Suprapubic skin (tissue), 4 donors: ENCODE measurements around the gene HEATR3. TPM values are rescaled to one million over a fixed set of nuclear protein-coding genes. Genes with fewer than 3 reads are reported as not detected.
A peak's percentile ranks its signal among the peaks of the same experiment; 100 is the strongest.

ENCODE experiments used
- DNase-seq, 2 donors: peaks; one replicate each; pipeline ENCODE4 v3.0.0-alpha.2; 2019; ENCODE audit warnings: low spot score in 2 of 2
- H3K27ac ChIP-seq: fragments of 200-600 bp; sonication (generic); one replicate; pipeline ENCODE4 v1.5.1; 2019
- H3K27me3 ChIP-seq: fragments of 200-600 bp; sonication (generic); one replicate; pipeline ENCODE4 v1.5.1; 2019
- H3K36me3 ChIP-seq: fragments of 200-600 bp; sonication (generic); one replicate; pipeline ENCODE4 v1.5.1; 2019
- H3K4me1 ChIP-seq: fragments of 200-600 bp; sonication (generic); one replicate; pipeline ENCODE4 v1.5.1; 2019
- H3K4me3 ChIP-seq: fragments of 200-600 bp; sonication (generic); one replicate; pipeline ENCODE4 v1.5.1; 2019; ENCODE audit warnings: mild to moderate bottlenecking
- H3K9me3 ChIP-seq: fragments of 200-600 bp; sonication (generic); one replicate; pipeline ENCODE4 v1.5.1; 2019
- CTCF ChIP-seq, 2 donors: fragments of 200-600 bp in 1 of 2; fragments of 450-650 bp in 1 of 2; sonication (generic) in 1 of 2; IDR thresholded peaks; one replicate each; pipeline ENCODE4 v1.5.1; 2016 to 2019; ENCODE audit warnings: antibody characterized with exemption in 2 of 2, mild to moderate bottlenecking in 1 of 2, moderate library complexity in 1 of 2
- EP300 ChIP-seq: sonication (generic); formaldehyde crosslinking; IDR thresholded peaks from one replicate; pipeline ENCODE4 v1.6.1; 2017; ENCODE audit warnings: antibody characterized with exemption
- POLR2A ChIP-seq, 2 donors: fragments of 450-650 bp; IDR thresholded peaks; one replicate each; pipeline ENCODE4 v1.6.1; 2017; ENCODE audit warnings: antibody characterized with exemption in 2 of 2, mild to moderate bottlenecking in 2 of 2, moderate library complexity in 2 of 2
- POLR2AphosphoS5 ChIP-seq, 3 donors: sonication (generic); formaldehyde crosslinking; IDR thresholded peaks; one replicate each; pipeline ENCODE4 v1.6.1; 2017; ENCODE audit warnings: antibody characterized with exemption in 3 of 3
- WGBS: methylation state at CpG from one replicate; pipeline ENCODE4 v1.1.5; 2018; 5-methylcytosine and 5-hydroxymethylcytosine counted together
- total RNA-seq, 4 donors: library from RNA; depleted of rRNA; stranded (reverse); fragments of >200 nt; gene quantifications; one replicate each; pipeline ENCODE4 v1.1.0, GENCODE V29; 2016

The HEATR3 gene
- total RNA-seq, 4 donors from 2014 or later = 12.4 to 19.3 (median 18.5) TPM

GRCh38 chr16:50102051-50102746 is 36.4 kb downstream of the HEATR3 start:
- TF ChIP-seq POLR2A (IDR thresholded peaks at IDR 0.05) (no peak), EP300 (no peak)
- no peak overlapping the region for H3K27ac ChIP-seq
- no peaks in the 10 kb centered on the region for H3K27me3 ChIP-seq
- no peak overlapping the region for H3K4me3 ChIP-seq
- DNase-seq = no peak
- H3K9me3 ChIP-seq = no peaks in the 10 kb centered on the region
- H3K4me1 ChIP-seq = peaks cover 13% of the 10 kb centered on the region
- peaks cover 56% of the 10 kb centered on the region for H3K36me3 ChIP-seq
- 89% methylated on average over 6 of the region's 6 CpGs for WGBS

- WGBS = 78% methylated on average over 5 of the region's 5 CpGs
- no peaks in the 10 kb centered on the region for H3K9me3 ChIP-seq
- DNase-seq = no peak
- TF ChIP-seq EP300 (no peak), CTCF (IDR thresholded peaks at IDR 0.05) (no peak), POLR2A (IDR thresholded peaks at IDR 0.05) (no peak), POLR2AphosphoS5 (IDR thresholded peaks at IDR 0.05) (no peak)
- H3K27me3 ChIP-seq = no peaks in the 10 kb centered on the region
- peaks cover 56% of the 10 kb centered on the region for H3K36me3 ChIP-seq
- no peak overlapping the region for H3K27ac ChIP-seq
- no peak overlapping the region for H3K4me3 ChIP-seq
- peaks cover 13% of the 10 kb centered on the region for H3K4me1 ChIP-seq
These were observed 38.0 kb downstream of the HEATR3 start for GRCh38 chr16:50103764-50104163.

- H3K4me1 ChIP-seq = no peaks in the 10 kb centered on the region
- peak in 1 of 2 donors; percentile 4 for DNase-seq
- 56% methylated on average over 8 of the region's 8 CpGs for WGBS
- H3K36me3 ChIP-seq = no peaks in the 10 kb centered on the region
- H3K27me3 ChIP-seq = no peaks in the 10 kb centered on the region
- no peak overlapping the region for H3K4me3 ChIP-seq
- no peaks in the 10 kb centered on the region for H3K9me3 ChIP-seq
- H3K27ac ChIP-seq = no peak overlapping the region
- TF ChIP-seq POLR2AphosphoS5 (IDR thresholded peaks at IDR 0.05) = no peak
These were observed 48.8 kb downstream of the HEATR3 start for GRCh38 chr16:50114357-50115129.

GRCh38 chr16:50120711-50121110 is 54.9 kb downstream of the HEATR3 start:
- Histone ChIP-seq H3K27me3 (no peaks in the 10 kb centered on the region), H3K36me3 (no peaks in the 10 kb centered on the region)

GRCh38 chr16:50121278-50121677 is 55.5 kb downstream of the HEATR3 start:
- DNase-seq = no peak
- 82% methylated on average over 4 of the region's 4 CpGs for WGBS
- Histone ChIP-seq H3K4me1 (no peaks in the 10 kb centered on the region), H3K36me3 (no peaks in the 10 kb centered on the region), H3K27me3 (no peaks in the 10 kb centered on the region), H3K27ac (no peak overlapping the region), H3K4me3 (no peak overlapping the region), H3K9me3 (no peaks in the 10 kb centered on the region)
- TF ChIP-seq POLR2AphosphoS5 (IDR thresholded peaks at IDR 0.05) (no peak), POLR2A (IDR thresholded peaks at IDR 0.05) (no peak), EP300 (no peak), CTCF (IDR thresholded peaks at IDR 0.05) (no peak)

More at GRCh38 chr16:50120711-50121110, 54.9 kb downstream of the HEATR3 start:
- Histone ChIP-seq H3K4me3 (no peak overlapping the region), H3K4me1 (no peaks in the 10 kb centered on the region), H3K9me3 (no peaks in the 10 kb centered on the region), H3K27ac (no peak overlapping the region)
- TF ChIP-seq EP300 (no peak), POLR2AphosphoS5 (IDR thresholded peaks at IDR 0.05) (no peak), POLR2A (IDR thresholded peaks at IDR 0.05) (no peak), CTCF (IDR thresholded peaks at IDR 0.05) (no peak)
- no peak for DNase-seq

GRCh38 chr16:50121721-50122445 is 56.1 kb downstream of the HEATR3 start:
- Histone ChIP-seq H3K4me1 (no peaks in the 10 kb centered on the region), H3K36me3 (no peaks in the 10 kb centered on the region), H3K27me3 (no peaks in the 10 kb centered on the region), H3K27ac (no peak overlapping the region), H3K9me3 (no peaks in the 10 kb centered on the region), H3K4me3 (no peak overlapping the region)
- WGBS = 58% methylated on average over 14 of the region's 14 CpGs
- DNase-seq = peak in 1 of 2 donors; percentile 15
- TF ChIP-seq CTCF (IDR thresholded peaks at IDR 0.05) (no peak), EP300 (no peak), POLR2AphosphoS5 (IDR thresholded peaks at IDR 0.05) (no peak), POLR2A (IDR thresholded peaks at IDR 0.05) (no peak)
